ENCODE measurements around the gene C16orf86.

The C16orf86 gene

GRCh38 chr16:67710607-67711006, 44.0 kb downstream of the C16orf86 start:
- DNase-seq, result no peak
- in situ Hi-C loops (cut with MboI; ENCODE audit: low pct_unique_long_range_greater_than_20kb, low sequenced_read_pairs), result no loop called here

GRCh38 chr16:67713647-67714273, 47.1 kb downstream of the C16orf86 start:
- in situ Hi-C loops (cut with MboI; ENCODE audit: low pct_unique_long_range_greater_than_20kb, low sequenced_read_pairs), result no loop called here
- DNase-seq, result no peak

GRCh38 chr16:67714522-67714921, 47.9 kb downstream of the C16orf86 start:
- in situ Hi-C loops (cut with MboI; ENCODE audit: low pct_unique_long_range_greater_than_20kb, low sequenced_read_pairs), result no loop called here
- DNase-seq, result no peak

- in situ Hi-C loops (cut with MboI; ENCODE audit: low pct_unique_long_range_greater_than_20kb, low sequenced_read_pairs), result no loop called here
- DNase-seq, result no peak
Observed at GRCh38 chr16:67716097-67716496, 49.5 kb downstream of the C16orf86 start.
